ENCODE results near the gene ITIH3. TPM values are rescaled to one million over a fixed set of nuclear protein-coding genes. Genes with fewer than 3 reads are reported as not detected.

ITIH3 gene
- total RNA-seq (2021) (not detected in 2 replicates), Bru-seq, nascent RNA (not detected), BruChase-seq, experiment 1, labeled RNA remaining after a 2-hour chase (not detected), BruChase-seq, experiment 2, labeled RNA remaining after a 6-hour chase (percentile 6 among the genes with signal in this experiment)
- long read RNA-seq, result 0 reads

- H3K36me3 ChIP-seq (ENCODE audit: insufficient read depth, low read length, poor library complexity, severe bottlenecking), result no peaks in the 10 kb centered on the region
- H3K9me3 ChIP-seq (ENCODE audit: low read depth, low read length, poor library complexity, severe bottlenecking), result no peaks in the 10 kb centered on the region
- H3K4me1 ChIP-seq (ENCODE audit: insufficient read depth, low read length, poor library complexity, severe bottlenecking), result no peaks in the 10 kb centered on the region
- no peak for DNase-seq (ENCODE audit: low spot score)
- TF ChIP-seq EZH2 (IDR thresholded peaks at IDR 0.05; ENCODE audit: borderline replicate concordance, low read depth, low read length, poor library complexity, severe bottlenecking), result no peak
- TF ChIP-seq CTCF (conservative IDR thresholded peaks at IDR 0.05; ENCODE audit: low read depth, low read length), result no peak
- no TSS peak for BruUV-seq (replicated peaks)
- intact Hi-C loops (cut with micrococcal nuclease; ENCODE audit: unreplicated experiment), result no loop called here
- no peak within 1 kb of the TSS for H3K27ac ChIP-seq (ENCODE audit: low read depth, low read length, poor library complexity, severe bottlenecking)
- no peak within 1 kb of the TSS for H3K4me3 ChIP-seq (ENCODE audit: low read depth, low read length, poor library complexity, severe bottlenecking)
- ChIA-PET POLR2A (ENCODE audit: low non-redundant PET) (no interaction called here), CTCF (no interaction called here)
- no peaks in the 10 kb centered on the region for H3K27me3 ChIP-seq (replicated peaks; ENCODE audit: insufficient read depth, low read depth, low read length, poor library complexity)
Measured at GRCh38 chr3:52794612-52795099, at the start of gene ITIH3. Gene ITIH3 (plus strand): TSS chr3:52794796. CDS start chr3:52794804, 8 bp downstream.

- intact Hi-C loops (cut with micrococcal nuclease; ENCODE audit: unreplicated experiment), result no loop called here
- H3K27ac ChIP-seq (ENCODE audit: low read depth, low read length, poor library complexity, severe bottlenecking), result no peak overlapping the region
- H3K4me3 ChIP-seq (ENCODE audit: low read depth, low read length, poor library complexity, severe bottlenecking), result no peak overlapping the region
- H3K27me3 ChIP-seq (replicated peaks; ENCODE audit: insufficient read depth, low read depth, low read length, poor library complexity), result no peaks in the 10 kb centered on the region
- H3K4me1 ChIP-seq (ENCODE audit: insufficient read depth, low read length, poor library complexity, severe bottlenecking), result no peaks in the 10 kb centered on the region
- POLR2A ChIA-PET (ENCODE audit: low non-redundant PET), result no interaction called here
- CTCF ChIA-PET, result no interaction called here
- no peak for DNase-seq (ENCODE audit: low spot score)
- H3K9me3 ChIP-seq (ENCODE audit: low read depth, low read length, poor library complexity, severe bottlenecking), result no peaks in the 10 kb centered on the region
- H3K36me3 ChIP-seq (ENCODE audit: insufficient read depth, low read length, poor library complexity, severe bottlenecking), result peaks cover 11% of the 10 kb centered on the region
- BruUV-seq (replicated peaks), result no TSS peak
- TF ChIP-seq EZH2 (IDR thresholded peaks at IDR 0.05; ENCODE audit: borderline replicate concordance, low read depth, low read length, poor library complexity, severe bottlenecking) (no peak), CTCF (conservative IDR thresholded peaks at IDR 0.05; ENCODE audit: low read depth, low read length) (no peak)
Measured at GRCh38 chr3:52752045-52752660, 42.4 kb upstream of the ITIH3 start.

GRCh38 chr3:52754373-52754772 lies 40.2 kb upstream of the ITIH3 start:
- Histone ChIP-seq H3K9me3 (ENCODE audit: low read depth, low read length, poor library complexity, severe bottlenecking) (no peaks in the 10 kb centered on the region), H3K27ac (ENCODE audit: low read depth, low read length, poor library complexity, severe bottlenecking) (no peak overlapping the region), H3K27me3 (replicated peaks; ENCODE audit: insufficient read depth, low read depth, low read length, poor library complexity) (no peaks in the 10 kb centered on the region), H3K4me3 (ENCODE audit: low read depth, low read length, poor library complexity, severe bottlenecking) (no peak overlapping the region), H3K36me3 (ENCODE audit: insufficient read depth, low read length, poor library complexity, severe bottlenecking) (peaks cover 11% of the 10 kb centered on the region), H3K4me1 (ENCODE audit: insufficient read depth, low read length, poor library complexity, severe bottlenecking) (no peaks in the 10 kb centered on the region)
- POLR2A ChIA-PET (ENCODE audit: low non-redundant PET), result no interaction called here
- no peak for TF ChIP-seq EZH2 (IDR thresholded peaks at IDR 0.05; ENCODE audit: borderline replicate concordance, low read depth, low read length, poor library complexity, severe bottlenecking)
- no peak for TF ChIP-seq CTCF (conservative IDR thresholded peaks at IDR 0.05; ENCODE audit: low read depth, low read length)
- no TSS peak for BruUV-seq (replicated peaks)
- CTCF ChIA-PET, result no interaction called here
- intact Hi-C loops (cut with micrococcal nuclease; ENCODE audit: unreplicated experiment), result no loop called here
- no peak for DNase-seq (ENCODE audit: low spot score)

All from A673 (cell line).